GM18507 (cell line): ENCODE measurements around the gene TBC1D5.
"Not testable (repeated sequence)": the region's sequence is repeated elsewhere in the genome, so short reads cannot be mapped to it uniquely, and the experiment has no call there.

Experiments
- DNase-seq: peaks from one replicate; pipeline ENCODE4 v3.0.0; 2011; ENCODE audit warnings: low read depth; ENCODE audit not compliant: insufficient read length; ENCODE audit errors: extremely low spot score
- FAIRE-seq: peaks from 2 replicates; lab custom pipeline; 2011; peaks lifted over from hg19 to GRCh38; lab: Jason Lieb, UNC

TBC1D5 gene

GRCh38 chr3:17577796-17578520 lies 164.5 kb downstream of the TBC1D5 start:
- no peak for DNase-seq
- FAIRE-seq: no peak

- DNase-seq: peak; percentile 7
- FAIRE-seq: peak; percentile 86
Measured at GRCh38 chr3:17573396-17573795, 169.0 kb downstream of the TBC1D5 start.

GRCh38 chr3:17571686-17572085 lies 170.7 kb downstream of the TBC1D5 start:
- DNase-seq: no peak
- FAIRE-seq: peak; percentile 41

GRCh38 chr3:17562845-17563244 lies 179.6 kb downstream of the TBC1D5 start:
- no peak for FAIRE-seq
- no peak for DNase-seq

GRCh38 chr3:17558565-17558964 lies 183.9 kb downstream of the TBC1D5 start:
- FAIRE-seq (no peak), DNase-seq (no peak)

- DNase-seq: no peak
- no peak for FAIRE-seq
Measured at GRCh38 chr3:17557749-17558463, 184.5 kb downstream of the TBC1D5 start.

- FAIRE-seq: no peak
- no peak for DNase-seq
Measured at GRCh38 chr3:17555525-17555924, 186.9 kb downstream of the TBC1D5 start.

GRCh38 chr3:17554078-17554477 lies 188.4 kb downstream of the TBC1D5 start:
- DNase-seq: no peak
- no peak for FAIRE-seq

GRCh38 chr3:17553080-17553479 lies 189.4 kb downstream of the TBC1D5 start:
- DNase-seq (no peak), FAIRE-seq (no peak)

GRCh38 chr3:17552351-17552750 lies 190.1 kb downstream of the TBC1D5 start:
- DNase-seq: no peak
- no peak for FAIRE-seq

- FAIRE-seq (no peak), DNase-seq (no peak)
Measured at GRCh38 chr3:17551895-17552294, 190.5 kb downstream of the TBC1D5 start.

- no peak for FAIRE-seq
Measured at GRCh38 chr3:17551333-17551732, 191.1 kb downstream of the TBC1D5 start.

GRCh38 chr3:17550624-17551023 lies 191.8 kb downstream of the TBC1D5 start:
- FAIRE-seq: no peak
- no peak for DNase-seq

More at GRCh38 chr3:17551333-17551732, 191.1 kb downstream of the TBC1D5 start:
- no peak for DNase-seq

- FAIRE-seq: no peak
- no peak for DNase-seq
Measured at GRCh38 chr3:17546500-17547255, 195.8 kb downstream of the TBC1D5 start.

- FAIRE-seq (no peak), DNase-seq (no peak)
Measured at GRCh38 chr3:17544632-17545031, 197.8 kb downstream of the TBC1D5 start.

- FAIRE-seq (no peak), DNase-seq (no peak)
Measured at GRCh38 chr3:17542591-17542990, 199.8 kb downstream of the TBC1D5 start.

- FAIRE-seq: peak; percentile 24
Measured at GRCh38 chr3:17539436-17539835, 203.0 kb downstream of the TBC1D5 start.

GRCh38 chr3:17535274-17535673 lies 207.2 kb downstream of the TBC1D5 start:
- DNase-seq: no peak
- FAIRE-seq: no peak

More at GRCh38 chr3:17539436-17539835, 203.0 kb downstream of the TBC1D5 start:
- no peak for DNase-seq

- not testable (repeated sequence) for FAIRE-seq, DNase-seq
Measured at GRCh38 chr3:17532446-17532845, 210.0 kb downstream of the TBC1D5 start.

GRCh38 chr3:17529677-17530076 lies 212.8 kb downstream of the TBC1D5 start:
- FAIRE-seq: no peak
- DNase-seq: no peak
